K562 (cell line): ENCODE results near the gene FOXN3. TPM values are rescaled to one million over a fixed set of nuclear protein-coding genes. Genes with fewer than 3 reads are reported as not detected.

Experiments used
- ATAC-seq: fragments of 200-7000 bp; cut with Tn5 transposase; 3 replicates; pipeline ENCODE4 v1.9.1; 2020; ENCODE audit warnings: moderate library complexity
- BruUV-seq: library from RNA; stranded (reverse); fragments of 400-500 nt; replicated peaks from 2 replicates; lab custom pipeline; 2021; lab: Mats Ljungman, UMichigan
- CTCF ChIA-PET: fragments of 300-600 bp; formaldehyde crosslinking; extraction: SDS; loops from one replicate; lab custom pipeline; 2021; ENCODE audit warnings: low intra/inter-chr PET ratio; lab: Yijun Ruan, JAX
- POLR2A ChIA-PET: fragments of 300-600, 350-650 bp; sonication (Branson Sonifier 250); formaldehyde crosslinking; extraction: SDS; loops from one replicate; lab custom pipeline; 2021; ENCODE audit warnings: antibody characterized with exemption, inconsistent platforms; lab: Yijun Ruan, JAX
- DNase-seq, 4 experiments: peaks; one replicate each; pipeline versions ENCODE4 v3.0.0 to v3.0.0-alpha.2; 2011 to 2018; ENCODE audit warnings: low spot score in 3 of 4, mixed read lengths in 3 of 4; ENCODE audit errors: extremely low read depth in 1 of 4
- FAIRE-seq: peaks from 2 replicates; lab custom pipeline; 2011; peaks lifted over from hg19 to GRCh38; lab: Jason Lieb, UNC
- H2AFZ ChIP-seq: 2 replicates; pipeline ENCODE4 v1.6.0; 2011; ENCODE audit warnings: low read depth, low read length, control low read depth, inconsistent platforms
- H3K27ac ChIP-seq: fragments of 200-600 bp; 3 replicates; pipeline ENCODE4 v1.8.0; 2011; ENCODE audit warnings: low read depth, mild to moderate bottlenecking, control low read depth, inconsistent platforms, low read length, moderate library complexity, mixed read lengths; ENCODE audit errors: extremely low read depth
- H3K27me3 ChIP-seq, 2 experiments: fragments of 300-600 bp in 1 of 2; 2 replicates in 1 of 2; 3 replicates in 1 of 2; pipeline versions ENCODE4 v1.6.0 to v1.8.0; 2011; ENCODE audit warnings: inconsistent platforms in 2 of 2, low read length in 2 of 2, mild to moderate bottlenecking in 1 of 2, mixed read lengths in 1 of 2, moderate library complexity in 1 of 2; ENCODE audit not compliant: control insufficient read depth in 2 of 2, insufficient read depth in 2 of 2
- H3K36me3 ChIP-seq: fragments of 300-600 bp; 3 replicates; pipeline ENCODE4 v1.8.0; 2011; ENCODE audit warnings: mild to moderate bottlenecking, low read length, inconsistent platforms; ENCODE audit not compliant: control insufficient read depth, insufficient read depth
- H3K4me1 ChIP-seq, 2 experiments: fragments of 200-600 bp in 1 of 2; replicated peaks in 1 of 2; 2 replicates in 1 of 2; 3 replicates in 1 of 2; pipeline versions ENCODE4 v1.5.1 to v1.8.0; 2011; ENCODE audit warnings: inconsistent platforms in 2 of 2, low read length in 2 of 2, mild to moderate bottlenecking in 1 of 2, mixed read lengths in 1 of 2, moderate library complexity in 1 of 2; ENCODE audit not compliant: control insufficient read depth in 2 of 2, insufficient read depth in 2 of 2
- H3K4me2 ChIP-seq: 2 replicates; pipeline ENCODE4 v1.6.1; 2011; ENCODE audit warnings: low read length, control low read depth, inconsistent platforms, mixed read lengths; ENCODE audit not compliant: insufficient read depth
- H3K4me3 ChIP-seq: fragments of 200-600 bp; sonication (generic), shearing (Covaris generic); 2 replicates; pipeline ENCODE4 v1.5.1; 2016; ENCODE audit warnings: control low read depth, inconsistent platforms
- H3K79me2 ChIP-seq: fragments of 200-600 bp; 3 replicates; pipeline ENCODE4 v1.8.0; 2011; ENCODE audit warnings: low read length, inconsistent platforms; ENCODE audit not compliant: control insufficient read depth, insufficient read depth
- H3K9ac ChIP-seq, 2 experiments: 2 replicates each; pipeline versions ENCODE4 v1.6.0 to v1.6.1; 2011; ENCODE audit warnings: low read depth in 2 of 2, low read length in 2 of 2, control low read depth in 1 of 2, inconsistent platforms in 1 of 2, mild to moderate bottlenecking in 1 of 2, mixed read lengths in 1 of 2; ENCODE audit not compliant: insufficient read depth in 1 of 2
- H3K9me1 ChIP-seq: one replicate; pipeline ENCODE4 v1.6.0; 2011; ENCODE audit warnings: inconsistent platforms, mild to moderate bottlenecking, low read length, moderate library complexity; ENCODE audit not compliant: control insufficient read depth, insufficient read depth
- H3K9me3 ChIP-seq: replicated peaks from 2 replicates; pipeline ENCODE4 v1.5.1; 2011; ENCODE audit warnings: low read depth, low read length, inconsistent platforms; ENCODE audit not compliant: control insufficient read depth, insufficient read depth
- H4K20me1 ChIP-seq: replicated peaks from 2 replicates; pipeline ENCODE4 v1.6.1; 2011; ENCODE audit warnings: low read length, inconsistent platforms, mixed read lengths; ENCODE audit not compliant: control insufficient read depth, insufficient read depth
- BCL6 ChIP-seq: fragments of 250-450 bp; sonication (Bioruptor Pico); IDR thresholded peaks from 2 replicates; pipeline ENCODE4 v1.4.0; 2020
- CBFB ChIP-seq: sonication (generic); formaldehyde crosslinking; IDR thresholded peaks from 2 replicates; pipeline ENCODE4 v1.4.0; 2020; ENCODE audit warnings: mild to moderate bottlenecking, missing genetic modification reagents
- CHCHD3 ChIP-seq: fragments of 250-450 bp; sonication (Bioruptor Pico); IDR thresholded peaks from 2 replicates; pipeline ENCODE4 v2.1.2; 2022; ENCODE audit warnings: mild to moderate bottlenecking
- ELF2 ChIP-seq: fragments of 250-450 bp; sonication (Bioruptor Pico); IDR thresholded peaks from 2 replicates; pipeline ENCODE4 v1.5.0; 2021; ENCODE audit warnings: mild to moderate bottlenecking
- ILK ChIP-seq: fragments of 450-650 bp; IDR thresholded peaks from 2 replicates; pipeline ENCODE4 v1.6.1; 2016; ENCODE audit warnings: missing genetic modification characterization, low read depth, mild to moderate bottlenecking, missing compliant biosample characterization, moderate library complexity, borderline replicate concordance
- KDM2B ChIP-seq: fragments of 250-450 bp; sonication (Bioruptor Pico); IDR thresholded peaks from 2 replicates; pipeline ENCODE4 v1.8.0; 2021; ENCODE audit warnings: mild to moderate bottlenecking, moderate library complexity
- MAZ ChIP-seq, 2 experiments: fragments of 450-650 bp in 1 of 2; sonication (generic) in 1 of 2; formaldehyde crosslinking; IDR thresholded peaks in 1 of 2; conservative IDR thresholded peaks in 1 of 2; 2 replicates each; pipeline versions ENCODE4 v1.4.0 to v1.5.0; 2020; ENCODE audit warnings: mild to moderate bottlenecking in 1 of 2, missing genetic modification reagents in 1 of 2
- NFE2 ChIP-seq: IDR thresholded peaks from 2 replicates; pipeline ENCODE4 v1.6.1; 2014; ENCODE audit warnings: antibody characterized with exemption, low read depth
- NR3C1 ChIP-seq: sonication (generic); formaldehyde crosslinking; IDR thresholded peaks from 2 replicates; pipeline ENCODE4 v1.8.1; 2022; ENCODE audit warnings: missing genetic modification reagents
- SNRNP70 ChIP-seq: fragments of 200-400 bp; formaldehyde crosslinking; optimal IDR thresholded peaks from 2 replicates; pipeline ENCODE3; 2017; ENCODE audit warnings: low read depth, low read length
- SP1 ChIP-seq: sonication (generic); formaldehyde crosslinking; IDR thresholded peaks from 2 replicates; pipeline ENCODE4 v1.8.1; 2022; ENCODE audit warnings: mild to moderate bottlenecking, missing genetic modification reagents
- ZBED1 ChIP-seq: IDR thresholded peaks from 2 replicates; pipeline ENCODE4 v1.6.1; 2014
- ZNF197 ChIP-seq: fragments of 200-800 bp; sonication (Bioruptor generic); IDR thresholded peaks from 2 replicates; pipeline ENCODE4 v1.6.1; 2016; ENCODE audit warnings: low read depth, missing genetic modification characterization, missing compliant biosample characterization
- ZNF232 ChIP-seq: sonication (generic); formaldehyde crosslinking; IDR thresholded peaks from 2 replicates; pipeline ENCODE4 v1.8.0; 2022; ENCODE audit warnings: mild to moderate bottlenecking, missing genetic modification reagents
- WGBS: fragments of 100-300 bp; shearing (Covaris generic); methylation state at CpG from one replicate; pipeline ENCODE4 v1.1.6; 2016; ENCODE audit warnings: low coverage, mixed read lengths; ENCODE audit not compliant: insufficient coverage; ENCODE audit errors: missing lambda C conversion rate; 5-methylcytosine and 5-hydroxymethylcytosine counted together
- in situ Hi-C: fragments of 300-500 bp; cut with MboI; formaldehyde crosslinking; loops from 4 replicates; pipeline ENCODE4 v1.15.0; 2018; ENCODE audit warnings: inconsistent platforms, mixed read lengths
- intact Hi-C: fragments of 100-400 bp; cut with micrococcal nuclease; formaldehyde crosslinking; loops from 2 replicates; pipeline ENCODE4 v1.14.2; 2022
- polyA plus RNA-seq, 8 experiments: library from polyadenylated mRNA; depleted of rRNA in 4 of 8; stranded (reverse) in 5 of 8; unstranded in 3 of 8; fragments of >200 nt; fragmentation: Nextera tagmentation in 2 of 8; fragmentation: Illumina TruSeq in 1 of 8; extraction: Ambion mirVana in 2 of 8; extraction: Trizol in 1 of 8; gene quantifications; 2 replicates each; pipeline versions ENCODE4 v1.2.1 to v1.2.3, GENCODE V29; 2011 to 2014; ENCODE audit warnings: inconsistent platforms in 1 of 8, missing spikeins in 1 of 8
- total RNA-seq, 7 experiments: library from RNA; depleted of rRNA in 6 of 7; stranded (reverse); fragments of >200 nt in 6 of 7; fragmentation: Illumina TruSeq in 2 of 7; extraction: Trizol in 2 of 7; gene quantifications; 2 replicates each; pipeline versions ENCODE4 v1.2.1 to v1.2.3, GENCODE V29; 2011 to 2021; ENCODE audit warnings: low replicate concordance in 1 of 7

FOXN3 gene
- total and polyA plus RNA-seq, 9 of the 15 experiments (the other 6 are each of a cell fraction or from before 2014, with no cell fraction given): 0.07 to 1.3 (median 0.40) TPM

GRCh38 chr14:89283327-89284060 lies 133.5 kb downstream of the FOXN3 start:
- Histone ChIP-seq H3K9ac (no peak overlapping the region), H3K4me2 (no peak overlapping the region), H3K27ac (no peak overlapping the region), H3K4me3 (no peak overlapping the region), H3K9me1 (no peaks in the 10 kb centered on the region)
- DNase-seq (no peak), FAIRE-seq (no peak)
- CTCF ChIA-PET: no interaction called here
- POLR2A ChIA-PET: no interaction called here
- in situ Hi-C loops: no loop called here
- TF ChIP-seq NR3C1 (CRISPR knock-in tag) (no peak), SP1 (no peak), KDM2B (CRISPR knock-in tag) (no peak), ILK (no peak), CHCHD3 (CRISPR knock-in tag) (no peak), NFE2 (no peak), CBFB (CRISPR knock-in tag) (no peak), MAZ (CRISPR knock-in tag; conservative IDR thresholded peaks at IDR 0.05 in 1 of 2, IDR thresholded peaks at IDR 0.05 in 1 of 2) (no peak), ZNF232 (CRISPR knock-in tag) (no peak), ZBED1 (no peak), BCL6 (CRISPR knock-in tag) (no peak), ELF2 (no peak), SNRNP70 (no peak), ZNF197 (CRISPR knock-in tag) (no peak)
- TF ChIP-seq, all 486 proteins: peak for 0
- BruUV-seq: no TSS peak
- WGBS: 0% methylated on average over 4 of the region's 6 CpGs
- peaks cover 3 to 16% of the 10 kb centered on the region in 2 experiments; a peak in 3 of 5 replicates for H3K27me3 ChIP-seq
- intact Hi-C loops: no loop called here
- H3K79me2 ChIP-seq: no peaks in the 10 kb centered on the region
- H3K4me1 ChIP-seq: no peaks in the 10 kb centered on the region
- no peaks in the 10 kb centered on the region for H3K36me3 ChIP-seq
- H3K9me3 ChIP-seq: no peaks in the 10 kb centered on the region
- ATAC-seq: no peak
- H2AFZ ChIP-seq: no peak overlapping the region
- H4K20me1 ChIP-seq: no peaks in the 10 kb centered on the region
